K562 (cell line): ENCODE results near the gene TFEB. TPM values are rescaled to one million over a fixed set of nuclear protein-coding genes. Genes with fewer than 3 reads are reported as not detected.

Experiments
- AFF4 ChIP-seq: sonication (generic); formaldehyde crosslinking; IDR thresholded peaks from 2 replicates; pipeline ENCODE4 v1.8.0; 2023; ENCODE audit warnings: mild to moderate bottlenecking, missing genetic modification reagents
- CHD2 ChIP-seq: IDR thresholded peaks from 2 replicates; pipeline ENCODE4 v1.6.1; 2011; ENCODE audit warnings: low read depth, low read length
- E2F1 ChIP-seq: sonication (generic); formaldehyde crosslinking; IDR thresholded peaks from 2 replicates; pipeline ENCODE4 v1.8.1; 2023; ENCODE audit warnings: mild to moderate bottlenecking, missing genetic modification reagents, moderate library complexity
- EGR1 ChIP-seq: fragments of 450-650 bp; conservative IDR thresholded peaks from 2 replicates; pipeline ENCODE4 v1.6.1; 2017; ENCODE audit warnings: mild to moderate bottlenecking
- ETV6 ChIP-seq, 3 experiments: fragments of 150-350 bp in 1 of 3; sonication (generic) in 1 of 3; formaldehyde crosslinking in 1 of 3; IDR thresholded peaks; 2 replicates each; pipeline versions ENCODE4 v1.6.1 to v1.8.0; 2014 to 2022; ENCODE audit warnings: borderline replicate concordance in 2 of 3, low read depth in 2 of 3, antibody characterized with exemption in 1 of 3, low read length in 1 of 3, mild to moderate bottlenecking in 1 of 3, missing genetic modification reagents in 1 of 3
- FOXJ2 ChIP-seq: fragments of 200-800 bp; sonication (Bioruptor generic); IDR thresholded peaks from 2 replicates; pipeline ENCODE4 v1.6.1; 2016; ENCODE audit warnings: missing genetic modification characterization, missing compliant biosample characterization
- HDGF ChIP-seq: fragments of 450-650 bp; IDR thresholded peaks from 2 replicates; pipeline ENCODE4 v1.6.1; 2016
- MTA2 ChIP-seq: fragments of 450-650 bp; IDR thresholded peaks from 2 replicates; pipeline ENCODE4 v1.6.1; 2016; ENCODE audit warnings: low read depth
- PCBP1 ChIP-seq: fragments of 200-400 bp; formaldehyde crosslinking; IDR thresholded peaks from 2 replicates; pipeline ENCODE4 v1.6.1; 2018; ENCODE audit warnings: mild to moderate bottlenecking, low read depth, low read length; ENCODE audit not compliant: poor library complexity, severe bottlenecking
- RBM22 ChIP-seq: fragments of 200-400 bp; formaldehyde crosslinking; IDR thresholded peaks from 2 replicates; pipeline ENCODE4 v1.6.1; 2018; ENCODE audit warnings: low read length, low read depth; ENCODE audit not compliant: poor library complexity, severe bottlenecking
- RNF219 ChIP-seq: fragments of 250-450 bp; sonication (Bioruptor Pico); IDR thresholded peaks from 2 replicates; pipeline ENCODE4 v1.5.0; 2022; ENCODE audit warnings: mild to moderate bottlenecking
- SIX5 ChIP-seq, 2 experiments: IDR thresholded peaks; 2 replicates each; pipeline ENCODE4 v1.6.1; 2011; ENCODE audit warnings: low read length in 2 of 2, borderline replicate concordance in 1 of 2, low read depth in 1 of 2, mild to moderate bottlenecking in 1 of 2, moderate library complexity in 1 of 2; ENCODE audit not compliant: insufficient read depth in 1 of 2
- TFAP4 ChIP-seq: sonication (generic); formaldehyde crosslinking; IDR thresholded peaks from 2 replicates; pipeline ENCODE4 v1.8.0; 2022; ENCODE audit warnings: missing genetic modification reagents, mild to moderate bottlenecking, moderate library complexity, borderline replicate concordance
- ZNF165 ChIP-seq: fragments of 250-450 bp; sonication (Bioruptor Pico); IDR thresholded peaks from 2 replicates; pipeline ENCODE4 v1.4.0; 2020; ENCODE audit warnings: borderline replicate concordance
- ZNF561 ChIP-seq: fragments of 450-650 bp; formaldehyde crosslinking; conservative IDR thresholded peaks from 2 replicates; pipeline ENCODE4 v1.4.0; 2020; ENCODE audit warnings: mild to moderate bottlenecking, moderate library complexity
- ZNF740 ChIP-seq, 3 experiments: fragments of 200-800 bp in 1 of 3; sonication (Bioruptor generic) in 1 of 3; sonication (generic) in 1 of 3; formaldehyde crosslinking in 1 of 3; IDR thresholded peaks; 2 replicates each; pipeline versions ENCODE4 v1.6.1 to v1.8.0; 2016 to 2022; ENCODE audit warnings: mild to moderate bottlenecking in 2 of 3, missing compliant biosample characterization in 2 of 3, missing genetic modification characterization in 2 of 3, missing genetic modification reagents in 1 of 3
- polyA plus RNA-seq, 8 experiments: library from polyadenylated mRNA; depleted of rRNA in 4 of 8; stranded (reverse) in 5 of 8; unstranded in 3 of 8; fragments of >200 nt; fragmentation: Nextera tagmentation in 2 of 8; fragmentation: Illumina TruSeq in 1 of 8; extraction: Ambion mirVana in 2 of 8; extraction: Trizol in 1 of 8; gene quantifications; 2 replicates each; pipeline versions ENCODE4 v1.2.1 to v1.2.3, GENCODE V29; 2011 to 2014; ENCODE audit warnings: inconsistent platforms in 1 of 8, missing spikeins in 1 of 8
- total RNA-seq, 7 experiments: library from RNA; depleted of rRNA in 6 of 7; stranded (reverse); fragments of >200 nt in 6 of 7; fragmentation: Illumina TruSeq in 2 of 7; extraction: Trizol in 2 of 7; gene quantifications; 2 replicates each; pipeline versions ENCODE4 v1.2.1 to v1.2.3, GENCODE V29; 2011 to 2021; ENCODE audit warnings: low replicate concordance in 1 of 7

TFEB gene
- total and polyA plus RNA-seq, 9 of the 15 experiments (the other 6 are each of a cell fraction or from before 2014, with no cell fraction given), result 0.04 to 4.7 (median 2.0) TPM

- TF ChIP-seq ZNF740 (CRISPR knock-in tag; IDR thresholded peaks at IDR 0.05) (peak; percentile 84), ZNF740 (tag; IDR thresholded peaks at IDR 0.05) (peak in 1 of 2 experiments; percentile 86; a peak in 2 of 4 replicates), CHD2 (no peak), EGR1 (peak; percentile 54), MTA2 (no peak), HDGF (no peak), RBM22 (no peak), RNF219 (CRISPR knock-in tag) (no peak), TFAP4 (CRISPR knock-in tag) (peak; percentile 46; the same call in 1 of the 2 replicates), SIX5 (IDR thresholded peaks at IDR 0.05; ENCODE audit: borderline replicate concordance in 1 of 2, insufficient read depth in 1 of 2, low read depth in 1 of 2, low read length in 2 of 2) (no peak), ETV6 (IDR thresholded peaks at IDR 0.05; ENCODE audit: borderline replicate concordance in 1 of 2, low read depth in 2 of 2, low read length in 1 of 2) (no peak), ETV6 (CRISPR knock-in tag; IDR thresholded peaks at IDR 0.05; ENCODE audit: borderline replicate concordance) (no peak), FOXJ2 (tag) (no peak), ZNF561 (no peak), ZNF165 (CRISPR knock-in tag) (no peak), PCBP1 (peak; percentile 53), AFF4 (CRISPR knock-in tag) (no peak), E2F1 (no peak)
Measured at GRCh38 chr6:41734666-41735426, 562 bp downstream of the TFEB start (continued).
